CD8-positive, alpha-beta memory T cell (primary cell): ENCODE results near the gene TPGS2. TPM values are rescaled to one million over a fixed set of nuclear protein-coding genes. Genes with fewer than 3 reads are reported as not detected.

Experiments used
- CTCF ChIA-PET: fragments of 350-600 bp; sonication (Branson Sonifier 250); formaldehyde crosslinking; loops from one replicate; lab custom pipeline; 2021; ENCODE audit warnings: antibody characterized with exemption; lab: Charles Lee
- POLR2A ChIA-PET: fragments of 350-600 bp; sonication (Branson Sonifier 250); formaldehyde crosslinking; loops from one replicate; lab custom pipeline; 2021; ENCODE audit warnings: antibody characterized with exemption; lab: Charles Lee
- DNase-seq, 5 donors: peaks; one replicate each; pipeline versions ENCODE4 v3.0.0 to v3.0.0-alpha.2; 2020 to 2022; ENCODE audit warnings: mixed read lengths in 1 of 5
- H3K27ac ChIP-seq: one replicate; pipeline ENCODE4 v1.7.0; 2013; ENCODE audit warnings: low read depth, mild to moderate bottlenecking, low read length, moderate library complexity
- H3K27me3 ChIP-seq: 2 replicates; pipeline ENCODE4 v1.7.0; 2013; ENCODE audit warnings: low read length, mild to moderate bottlenecking; ENCODE audit not compliant: insufficient read depth, poor library complexity, severe bottlenecking
- H3K36me3 ChIP-seq: 2 replicates; pipeline ENCODE4 v1.7.0; 2013; ENCODE audit warnings: mild to moderate bottlenecking, low read length, moderate library complexity; ENCODE audit not compliant: insufficient read depth
- H3K4me1 ChIP-seq: 2 replicates; pipeline ENCODE4 v1.7.0; 2013; ENCODE audit warnings: mild to moderate bottlenecking, low read length, moderate library complexity; ENCODE audit not compliant: insufficient read depth
- H3K4me3 ChIP-seq: 2 replicates; pipeline ENCODE4 v1.7.0; 2013; ENCODE audit warnings: mild to moderate bottlenecking, low read length
- H3K9me3 ChIP-seq: 2 replicates; pipeline ENCODE4 v1.7.0; 2013; ENCODE audit warnings: mild to moderate bottlenecking, low read length
- H3K27ac Mint-ChIP-seq, 8 donors: one replicate each; pipeline ENCODE4 v1.8.0; 2020 to 2021; ENCODE audit warnings: mixed read lengths in 8 of 8, mild to moderate bottlenecking in 6 of 8, inconsistent platforms in 3 of 8, moderate library complexity in 3 of 8
- H3K27me3 Mint-ChIP-seq, 2 donors: one replicate each; pipeline ENCODE4 v1.8.0; 2020 to 2021; ENCODE audit warnings: mixed read lengths in 2 of 2, mild to moderate bottlenecking in 1 of 2, moderate library complexity in 1 of 2
- H3K36me3 Mint-ChIP-seq, 3 donors: one replicate each; pipeline ENCODE4 v1.8.0; 2020 to 2021; ENCODE audit warnings: mixed read lengths in 3 of 3, inconsistent platforms in 1 of 3, mild to moderate bottlenecking in 1 of 3
- H3K4me1 Mint-ChIP-seq, 3 donors: one replicate each; pipeline ENCODE4 v1.8.0; 2020 to 2021; ENCODE audit warnings: mixed read lengths in 3 of 3, inconsistent platforms in 1 of 3, mild to moderate bottlenecking in 1 of 3
- H3K4me3 Mint-ChIP-seq, 7 donors: one replicate each; pipeline ENCODE4 v1.8.0; 2020 to 2021; ENCODE audit warnings: mixed read lengths in 7 of 7, mild to moderate bottlenecking in 6 of 7, moderate library complexity in 4 of 7, inconsistent platforms in 2 of 7
- H3K9me3 Mint-ChIP-seq, 5 donors: one replicate each; pipeline ENCODE4 v1.8.0; 2020 to 2022; ENCODE audit warnings: mixed read lengths in 5 of 5, mild to moderate bottlenecking in 3 of 5, moderate library complexity in 2 of 5, inconsistent platforms in 1 of 5
- polyA plus RNA-seq: library from polyadenylated mRNA; unstranded; fragments of 300-500 nt; fragmentation: Illumina TruSeq; gene quantifications from one replicate; pipeline ENCODE4 v1.2.3, GENCODE V29; 2021
- total RNA-seq, 2 experiments: library from RNA; stranded (reverse); gene quantifications; one replicate each; pipeline ENCODE4 v1.2.3, GENCODE V29; 2021

Gene TPGS2
- total and polyA plus RNA-seq, 3 experiments from 2014 or later, result 68.3 to 75.5 (median 70.2) TPM

DNA sequence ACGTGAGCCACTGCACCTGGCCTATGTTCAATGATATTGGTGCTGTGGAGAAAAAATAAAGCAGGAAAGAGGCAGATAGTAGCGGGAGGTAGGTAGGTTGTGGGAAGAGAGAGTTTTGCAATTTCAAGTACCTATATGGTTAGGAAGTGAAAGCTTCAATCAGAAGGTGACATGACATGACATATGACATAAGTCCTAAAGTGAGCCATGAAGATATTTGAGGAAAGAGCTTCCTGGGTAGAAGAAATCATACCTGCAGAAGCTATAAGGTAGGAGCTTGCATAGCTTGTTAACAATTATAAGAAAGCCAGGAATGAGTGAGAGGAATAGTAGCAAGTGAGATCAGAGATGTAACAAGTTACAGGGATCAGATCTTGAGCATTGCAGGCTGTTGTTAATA lies 4.3 kb upstream of the TPGS2 start:
- Histone ChIP-seq H3K4me3 (no peak overlapping the region), H3K9me3 (no peaks in the 10 kb centered on the region), H3K36me3 (no peaks in the 10 kb centered on the region), H3K4me1 (peaks cover 8% of the 10 kb centered on the region), H3K27ac (no peak overlapping the region), H3K27me3 (no peaks in the 10 kb centered on the region)
- Mint-ChIP-seq H3K27me3 (no peaks in the 10 kb centered on the region), H3K9me3 (no peaks in the 10 kb centered on the region), H3K36me3 (peaks cover 0 to 35% (median 2%) of the 10 kb centered on the region in 3 donors), H3K4me1 (peaks cover 20 to 38% (median 26%) of the 10 kb centered on the region in 3 donors), H3K4me3 (no peak overlapping the region), H3K27ac (no peak overlapping the region)
- no peak for DNase-seq
- ChIA-PET POLR2A (no interaction called here), CTCF (no interaction called here)

DNA sequence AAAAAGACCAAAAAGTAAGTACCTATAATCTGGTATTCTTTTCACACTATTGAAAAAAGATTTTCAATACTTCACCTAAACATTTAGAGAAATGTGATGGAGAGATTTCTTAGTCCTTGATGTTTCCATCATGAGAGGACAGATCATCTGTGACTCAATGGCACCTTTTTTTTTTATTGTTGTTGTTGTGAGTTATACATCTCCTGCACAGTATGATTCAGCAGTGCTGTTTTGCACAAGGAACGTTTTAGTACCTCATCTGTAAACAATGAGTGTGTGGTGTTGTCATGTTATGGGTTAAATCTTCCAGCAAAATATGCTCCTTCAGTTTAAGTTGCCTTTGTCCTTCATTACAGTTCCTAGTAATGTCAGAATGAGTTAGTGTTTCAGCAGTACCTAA lies 2.3 kb upstream of the TPGS2 start:
- peaks cover 32 to 56% (median 43%) of the 10 kb centered on the region in 3 donors for H3K4me1 Mint-ChIP-seq
- POLR2A ChIA-PET, result no interaction called here
- H3K36me3 Mint-ChIP-seq, result peaks cover 0 to 19% (median 0%) of the 10 kb centered on the region in 3 donors
- DNase-seq, result no peak
- H3K9me3 Mint-ChIP-seq, result no peaks in the 10 kb centered on the region
- no peaks in the 10 kb centered on the region for H3K9me3 ChIP-seq
- H3K4me3 Mint-ChIP-seq, result peak overlapping the region in 2 of 7 donors; percentile 33 to 99
- CTCF ChIA-PET, result no interaction called here
- H3K27ac Mint-ChIP-seq, result peak overlapping the region in 1 of 8 donors; percentile 53
- no peaks in the 10 kb centered on the region for H3K36me3 ChIP-seq
- H3K27me3 Mint-ChIP-seq, result no peaks in the 10 kb centered on the region
- peaks cover 17% of the 10 kb centered on the region for H3K4me1 ChIP-seq
- H3K27ac ChIP-seq, result no peak overlapping the region
- H3K27me3 ChIP-seq, result no peaks in the 10 kb centered on the region
- H3K4me3 ChIP-seq, result no peak overlapping the region

DNA sequence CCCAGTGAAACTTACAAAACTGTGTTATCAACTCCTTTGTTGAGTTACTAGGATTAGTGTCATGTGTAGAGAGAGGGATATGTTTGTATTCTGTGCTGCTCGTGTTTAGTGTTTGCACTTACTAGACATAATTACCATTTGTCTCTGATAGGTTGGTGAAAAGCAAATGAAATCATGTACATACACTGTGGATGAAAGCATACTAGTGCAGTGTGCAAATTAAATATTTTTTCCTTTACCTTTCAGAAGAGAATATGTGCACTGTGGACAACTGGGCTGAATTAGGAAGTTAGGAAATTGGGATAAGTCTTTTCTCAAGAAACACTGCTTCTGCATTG lies 1.3 kb upstream of the TPGS2 start:
- H3K4me3 ChIP-seq, result peak overlapping the region; percentile 95
- no peaks in the 10 kb centered on the region for H3K27me3 ChIP-seq
- no peaks in the 10 kb centered on the region for H3K9me3 ChIP-seq
- ChIA-PET POLR2A (no interaction called here), CTCF (interaction anchor here (0.8 kb wide), 1 partner anchor 10 kb away, joined by 3 read pairs; no protein-coding TSS in a partner anchor)
- peaks cover 17% of the 10 kb centered on the region for H3K4me1 ChIP-seq
- H3K27ac ChIP-seq, result peak overlapping the region; percentile 77
- H3K27me3 Mint-ChIP-seq, result no peaks in the 10 kb centered on the region
- peak overlapping the region; percentile 90 to 99 (median 96) for H3K4me3 Mint-ChIP-seq
- H3K4me1 Mint-ChIP-seq, result peaks cover 32 to 56% (median 44%) of the 10 kb centered on the region in 3 donors
- H3K36me3 Mint-ChIP-seq, result peaks cover 0 to 11% (median 0%) of the 10 kb centered on the region in 3 donors
- DNase-seq, result no peak
- no peaks in the 10 kb centered on the region for H3K36me3 ChIP-seq
- peak overlapping the region in 7 of 8 donors; percentile 3 to 96 (median 88) for H3K27ac Mint-ChIP-seq
- no peaks in the 10 kb centered on the region for H3K9me3 Mint-ChIP-seq

DNA sequence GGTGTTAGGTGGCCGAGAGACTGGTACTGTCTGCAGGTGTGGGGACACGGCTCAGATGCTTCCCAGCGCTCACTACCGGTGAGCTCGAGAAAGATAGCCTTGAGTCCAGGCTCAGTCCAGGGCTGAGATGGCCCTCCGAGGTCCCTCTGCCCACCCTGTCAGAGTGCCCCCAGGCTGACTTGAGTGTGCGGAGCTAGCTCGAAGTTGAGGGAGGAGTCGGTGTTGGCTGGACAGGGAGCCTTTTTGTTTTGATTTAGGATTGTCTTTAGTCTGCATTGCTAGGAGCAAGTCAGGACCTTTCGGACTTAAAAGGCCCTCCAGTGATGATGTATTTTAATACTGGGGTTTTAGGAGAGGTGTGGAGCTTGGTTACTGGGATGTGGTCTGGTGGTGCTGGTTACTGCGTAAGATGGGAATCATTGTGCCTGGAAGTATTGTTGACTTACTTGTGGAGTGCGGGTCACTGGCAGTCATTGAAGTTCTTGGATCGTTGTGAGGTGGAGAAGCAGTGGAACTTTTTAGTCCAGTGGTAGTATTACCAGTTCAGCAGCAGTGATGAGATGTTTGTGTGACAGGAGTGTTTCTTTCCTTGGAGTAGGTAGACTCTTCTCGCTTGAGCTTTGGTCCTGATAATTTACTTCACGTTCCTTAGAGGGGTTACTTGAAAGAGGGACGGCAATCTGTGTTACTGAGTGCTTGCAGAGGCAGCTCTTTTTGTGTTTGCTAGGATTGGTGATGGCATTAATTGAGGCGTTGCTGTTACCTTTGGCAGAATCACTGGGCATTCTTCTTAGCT lies 758 bp upstream of the TPGS2 start:
- Histone ChIP-seq H3K27ac (peak overlapping the region; percentile 77), H3K4me1 (peaks cover 17% of the 10 kb centered on the region), H3K4me3 (peak overlapping the region; percentile 95), H3K36me3 (no peaks in the 10 kb centered on the region), H3K27me3 (no peaks in the 10 kb centered on the region), H3K9me3 (no peaks in the 10 kb centered on the region)
- Mint-ChIP-seq H3K9me3 (no peaks in the 10 kb centered on the region), H3K27ac (peak overlapping the region; percentile 69 to 96 (median 89)), H3K4me1 (peaks cover 32 to 56% (median 44%) of the 10 kb centered on the region in 3 donors), H3K36me3 (peaks cover 0 to 10% (median 0%) of the 10 kb centered on the region in 3 donors), H3K4me3 (peak overlapping the region; percentile 90 to 99 (median 96)), H3K27me3 (no peaks in the 10 kb centered on the region)
- ChIA-PET POLR2A (interaction anchor here (0.9 to 1.4 kb wide), 4 partner anchors 15 to 857 kb away, joined by 3 to 7 read pairs (median 4); partner anchors contain the start of genes ELP2, RMP24 and RPRD1A), CTCF (interaction anchor here (0.8 to 2.2 kb wide), 6 partner anchors 9 to 100 kb away, joined by 3 to 17 read pairs (median 6); no protein-coding TSS in a partner anchor)
- no peak for DNase-seq

DNA sequence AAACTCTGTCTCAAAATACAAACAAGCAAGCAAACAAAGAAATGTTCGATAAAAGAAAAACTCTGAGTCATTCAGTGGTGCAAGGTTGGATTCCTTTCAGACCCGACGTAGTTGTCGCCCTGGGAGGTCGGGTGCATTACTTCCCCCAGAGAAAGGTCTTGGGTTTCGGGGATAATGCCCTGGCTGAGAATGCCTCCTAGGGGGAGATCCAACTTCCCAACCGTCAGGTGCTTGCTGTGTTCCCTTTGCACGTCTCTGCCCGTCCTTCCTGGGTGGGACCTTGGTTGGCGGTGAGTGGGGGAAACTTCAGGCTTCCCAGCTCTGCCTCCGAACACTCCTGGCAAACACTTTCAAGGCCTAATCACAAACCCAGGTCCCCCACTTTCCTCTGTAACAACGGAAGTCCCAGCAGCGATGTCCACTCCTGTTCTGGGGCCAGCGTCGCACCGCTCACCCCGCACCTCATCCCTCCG lies 609 bp downstream of the TPGS2 start:
- Histone ChIP-seq H3K4me1 (peaks cover 17% of the 10 kb centered on the region), H3K4me3 (peak overlapping the region; percentile 95), H3K9me3 (no peaks in the 10 kb centered on the region), H3K27me3 (no peaks in the 10 kb centered on the region), H3K27ac (peak overlapping the region; percentile 77), H3K36me3 (no peaks in the 10 kb centered on the region)
- CTCF ChIA-PET, result interaction anchor here (0.7 to 2.2 kb wide), 5 partner anchors 8 to 40 kb away, joined by 4 to 17 read pairs (median 7); no protein-coding TSS in a partner anchor
- Mint-ChIP-seq H3K9me3 (no peaks in the 10 kb centered on the region), H3K4me3 (peak overlapping the region; percentile 90 to 99 (median 96)), H3K4me1 (peaks cover 32 to 61% (median 40%) of the 10 kb centered on the region in 3 donors), H3K27me3 (no peaks in the 10 kb centered on the region), H3K36me3 (peaks cover 0 to 16% (median 0%) of the 10 kb centered on the region in 3 donors), H3K27ac (peak overlapping the region; percentile 80 to 95 (median 91))
- peak in 3 of 5 donors; percentile 3 to 60 (median 17) for DNase-seq
- POLR2A ChIA-PET, result interaction anchor here (0.9 to 1.4 kb wide), 4 partner anchors 13 to 856 kb away, joined by 3 to 7 read pairs (median 4); partner anchors contain the start of genes ELP2, RMP24 and RPRD1A

DNA sequence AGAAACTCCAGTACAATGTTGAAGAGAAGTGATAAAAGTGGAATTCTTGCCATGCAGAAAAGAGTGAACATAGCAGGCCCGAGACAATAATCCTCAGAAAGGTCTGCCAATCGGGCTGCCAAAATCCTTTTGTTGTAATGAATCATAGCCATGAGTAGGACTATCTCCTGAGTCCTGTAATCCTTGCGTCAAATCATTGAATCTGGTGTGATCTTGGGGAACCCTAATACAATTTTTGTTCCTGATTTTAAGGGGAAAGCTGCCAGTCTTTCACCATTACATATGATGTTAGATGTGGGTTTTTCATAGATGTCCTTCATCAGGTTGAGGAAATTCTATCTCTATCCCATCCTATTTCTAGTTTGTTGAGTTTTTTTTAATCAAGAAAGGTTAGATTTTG lies 2.2 kb downstream of the TPGS2 start:
- POLR2A ChIA-PET, result interaction anchor here (0.6 kb wide), 1 partner anchor 310 kb away, joined by 3 read pairs; no protein-coding TSS in a partner anchor
- no peaks in the 10 kb centered on the region for H3K9me3 Mint-ChIP-seq
- no peaks in the 10 kb centered on the region for H3K27me3 Mint-ChIP-seq
- H3K27ac Mint-ChIP-seq, result peak overlapping the region in 2 of 8 donors; percentile 35 to 80
- CTCF ChIA-PET, result no interaction called here
- peaks cover 0 to 23% (median 0%) of the 10 kb centered on the region in 3 donors for H3K36me3 Mint-ChIP-seq
- no peaks in the 10 kb centered on the region for H3K9me3 ChIP-seq
- peaks cover 17% of the 10 kb centered on the region for H3K4me1 ChIP-seq
- DNase-seq, result no peak
- no peaks in the 10 kb centered on the region for H3K27me3 ChIP-seq
- H3K36me3 ChIP-seq, result no peaks in the 10 kb centered on the region
- peak overlapping the region in 3 of 7 donors; percentile 16 to 58 (median 56) for H3K4me3 Mint-ChIP-seq
- no peak overlapping the region for H3K27ac ChIP-seq
- H3K4me3 ChIP-seq, result no peak overlapping the region
- H3K4me1 Mint-ChIP-seq, result peaks cover 31 to 60% (median 39%) of the 10 kb centered on the region in 3 donors

DNA sequence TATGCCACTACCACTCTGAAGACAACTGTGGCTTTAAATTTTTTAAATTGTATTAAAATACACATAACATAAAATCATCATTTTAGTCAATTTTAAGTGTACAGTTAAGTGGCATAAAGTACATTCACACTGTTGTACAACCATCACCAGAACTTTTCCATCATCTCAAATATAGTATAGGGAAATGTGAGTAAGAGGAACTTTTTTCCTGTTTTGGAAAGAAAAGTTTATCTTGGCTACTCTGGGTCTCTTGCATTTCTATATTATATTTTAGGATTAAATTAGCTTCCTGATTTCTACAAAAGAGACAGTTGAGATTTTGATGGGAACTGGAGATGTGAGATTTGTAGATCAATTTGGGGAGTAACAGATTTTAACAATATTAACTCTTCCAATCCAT lies 3.3 kb downstream of the TPGS2 start:
- Mint-ChIP-seq H3K36me3 (peaks cover 0 to 26% (median 3%) of the 10 kb centered on the region in 3 donors), H3K27me3 (no peaks in the 10 kb centered on the region), H3K9me3 (no peaks in the 10 kb centered on the region), H3K4me3 (no peak overlapping the region), H3K27ac (no peak overlapping the region), H3K4me1 (peaks cover 27 to 58% (median 31%) of the 10 kb centered on the region in 3 donors)
- H3K4me3 ChIP-seq, result no peak overlapping the region
- no peaks in the 10 kb centered on the region for H3K9me3 ChIP-seq
- no peaks in the 10 kb centered on the region for H3K36me3 ChIP-seq
- no peaks in the 10 kb centered on the region for H3K27me3 ChIP-seq
- H3K4me1 ChIP-seq, result peaks cover 17% of the 10 kb centered on the region
- no peak overlapping the region for H3K27ac ChIP-seq
- POLR2A ChIA-PET, result no interaction called here
- no peak for DNase-seq
- CTCF ChIA-PET, result no interaction called here
